Heart left ventricle (tissue), 13 donors: ENCODE measurements around the gene TULP4.

Experiments used
- CTCF ChIP-seq, 12 donors: fragments of 200-600 bp; sonication (generic) in 4 of 12; IDR thresholded peaks; one replicate each; pipeline versions ENCODE4 v1.5.0 to v1.8.0; 2018 to 2022; ENCODE audit warnings: antibody characterized with exemption in 12 of 12, mild to moderate bottlenecking in 5 of 12
- POLR2A ChIP-seq, 2 donors: fragments of 450-650 bp; IDR thresholded peaks; one replicate each; pipeline ENCODE4 v1.6.1; 2017; ENCODE audit warnings: antibody characterized with exemption in 2 of 2, mild to moderate bottlenecking in 2 of 2, moderate library complexity in 2 of 2
- donor health status: ischemic (EF 13 %, LVEDD 7.1; RV severe dilation, severe dysfunction).
- donor health status: DM: no; HTN: yes; CAD: no.
- donor health status: DM: no; HTN: no; CAD: no.
- donor health status: ischemic (EF 25% LVEDD 6.9; RV normal size, moderate dysfunction).
- donor health status: ischemic (EF 25% LVEDD 5.7; RV mildly dilated, moderate dysfunction).
- donor health status: ischemic (EF 35%, LVEDD 5.7; RV mildly dilated, moderate dysfunction).
- donor health status: nonischemic (EF 11% LVEDD 7.7; RV severe dilation, severe dysfunction).
- donor health status: DM: yes; HTN: yes; CAD: no.
- donor health status: PGD.
- donor health status: ischemic (EF 29% LVEDD 5.4; RV normal size, mild dysfunction).
- donor health status: nonischemic (EF 23%, LVEDD 6.1; RV moderate dilation, normal function).

GRCh38 chr6:158357570-158358216, 45.4 kb downstream of the TULP4 start:
- no peak for TF ChIP-seq CTCF (IDR thresholded peaks at IDR 0.05)
- TF ChIP-seq POLR2A (IDR thresholded peaks at IDR 0.05): no peak
